Measurements from ENCODE around the gene TOX3. TPM values are rescaled to one million over a fixed set of nuclear protein-coding genes. Genes with fewer than 3 reads are reported as not detected.

Gene TOX3
- total and polyA plus RNA-seq, 2 of the 13 experiments (the other 11 are each of a cell fraction or from before 2014, with no cell fraction given), result 14.5 to 98.6 TPM

- TF ChIP-seq, protein P1, sequence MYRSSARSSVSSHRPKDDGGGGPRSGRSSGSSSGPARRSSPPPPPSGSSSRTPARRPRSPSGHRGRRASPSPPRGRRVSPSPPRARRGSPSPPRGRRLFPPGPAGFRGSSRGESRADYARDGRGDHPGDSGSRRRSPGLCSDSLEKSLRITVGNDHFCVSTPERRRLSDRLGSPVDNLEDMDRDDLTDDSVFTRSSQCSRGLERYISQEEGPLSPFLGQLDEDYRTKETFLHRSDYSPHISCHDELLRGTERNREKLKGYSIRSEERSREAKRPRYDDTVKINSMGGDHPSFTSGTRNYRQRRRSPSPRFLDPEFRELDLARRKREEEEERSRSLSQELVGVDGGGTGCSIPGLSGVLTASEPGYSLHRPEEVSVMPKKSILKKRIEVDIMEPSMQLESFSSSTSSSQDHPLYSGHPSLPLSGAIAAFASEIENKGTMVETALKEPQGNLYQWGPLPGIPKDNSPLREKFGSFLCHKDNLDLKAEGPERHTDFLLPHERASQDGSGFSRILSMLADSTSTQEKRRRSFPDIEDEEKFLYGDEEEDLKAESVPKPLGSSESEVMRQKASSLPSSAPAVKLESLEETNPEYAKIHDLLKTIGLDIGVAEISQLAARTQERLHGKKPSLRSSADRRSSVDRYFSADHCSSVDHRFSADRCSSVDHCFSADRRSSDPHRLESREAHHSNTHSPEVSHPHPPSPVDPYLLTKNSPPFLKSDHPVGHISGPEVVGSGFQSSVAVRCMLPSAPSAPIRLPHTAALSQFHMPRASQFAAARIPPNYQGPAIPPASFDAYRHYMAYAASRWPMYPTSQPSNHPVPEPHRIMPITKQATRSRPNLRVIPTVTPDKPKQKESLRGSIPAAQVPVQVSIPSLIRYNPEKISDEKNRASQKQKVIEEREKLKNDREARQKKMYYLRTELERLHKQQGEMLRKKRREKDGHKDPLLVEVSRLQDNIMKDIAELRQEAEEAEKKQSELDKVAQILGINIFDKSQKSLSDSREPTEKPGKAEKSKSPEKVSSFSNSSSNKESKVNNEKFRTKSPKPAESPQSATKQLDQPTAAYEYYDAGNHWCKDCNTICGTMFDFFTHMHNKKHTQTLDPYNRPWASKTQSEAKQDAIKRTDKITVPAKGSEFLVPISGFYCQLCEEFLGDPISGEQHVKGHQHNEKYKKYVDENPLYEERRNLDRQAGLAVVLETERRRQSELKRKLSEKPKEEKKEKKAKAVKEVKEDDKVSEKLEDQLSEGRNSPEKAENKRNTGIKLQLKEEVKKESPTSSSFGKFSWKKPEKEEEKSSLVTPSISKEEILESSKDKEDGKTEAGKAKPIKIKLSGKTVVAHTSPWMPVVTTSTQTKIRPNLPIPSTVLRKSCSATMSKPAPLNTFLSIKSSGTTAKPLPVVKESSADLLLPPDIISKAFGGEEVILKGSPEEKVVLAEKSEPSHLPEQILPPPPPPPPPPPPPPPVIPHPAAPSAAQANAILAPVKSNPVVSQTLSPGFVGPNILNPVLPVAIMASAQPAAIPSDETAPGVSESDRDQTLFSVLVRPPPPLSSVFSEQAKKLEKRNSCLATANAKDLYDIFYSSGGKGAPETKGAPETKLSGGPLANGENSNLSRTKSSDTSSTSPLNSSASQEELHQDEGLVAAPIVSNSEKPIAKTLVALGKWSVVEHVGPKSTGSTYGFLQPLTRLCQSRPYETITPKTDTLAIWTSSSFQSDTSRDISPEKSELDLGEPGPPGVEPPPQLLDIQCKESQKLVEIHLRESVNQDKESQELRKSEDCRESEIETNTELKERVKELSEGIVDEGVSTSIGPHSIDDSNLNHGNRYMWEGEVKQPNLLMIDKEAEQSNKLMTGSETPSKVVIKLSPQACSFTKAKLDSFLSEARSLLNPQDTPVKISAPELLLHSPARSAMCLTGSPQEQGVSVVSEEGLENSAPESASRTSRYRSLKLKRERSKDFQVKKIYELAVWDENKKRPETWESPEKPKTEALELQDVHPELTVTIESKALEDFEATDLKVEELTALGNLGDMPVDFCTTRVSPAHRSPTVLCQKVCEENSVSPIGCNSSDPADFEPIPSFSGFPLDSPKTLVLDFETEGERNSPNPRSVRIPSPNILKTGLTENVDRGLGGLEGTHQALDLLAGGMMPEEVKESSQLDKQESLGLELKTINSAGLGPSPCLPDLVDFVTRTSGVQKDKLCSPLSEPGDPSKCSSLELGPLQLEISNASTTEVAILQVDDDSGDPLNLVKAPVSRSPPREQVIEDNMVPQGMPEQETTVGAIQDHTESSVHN (CRISPR knock-in tag; IDR thresholded peaks at IDR 0.05), result no peak
- no peak for TF ChIP-seq ZNF329 (CRISPR knock-in tag; IDR thresholded peaks at IDR 0.05; ENCODE audit: low read depth)
- 0 out of 2 replicates have a peak, but pooled peaks have one; percentile 26 for TF ChIP-seq ATF7-NPFF (CRISPR knock-in tag; IDR thresholded peaks at IDR 0.05; ENCODE audit: low read depth)
- peak; percentile 69; the same call in 1 of the 2 replicates for TF ChIP-seq ZNF34 (CRISPR knock-in tag; IDR thresholded peaks at IDR 0.05; ENCODE audit: borderline replicate concordance)
- TF ChIP-seq HDAC1 (CRISPR knock-in tag; IDR thresholded peaks at IDR 0.05), result peak; percentile 90
- TF ChIP-seq, protein P2, sequence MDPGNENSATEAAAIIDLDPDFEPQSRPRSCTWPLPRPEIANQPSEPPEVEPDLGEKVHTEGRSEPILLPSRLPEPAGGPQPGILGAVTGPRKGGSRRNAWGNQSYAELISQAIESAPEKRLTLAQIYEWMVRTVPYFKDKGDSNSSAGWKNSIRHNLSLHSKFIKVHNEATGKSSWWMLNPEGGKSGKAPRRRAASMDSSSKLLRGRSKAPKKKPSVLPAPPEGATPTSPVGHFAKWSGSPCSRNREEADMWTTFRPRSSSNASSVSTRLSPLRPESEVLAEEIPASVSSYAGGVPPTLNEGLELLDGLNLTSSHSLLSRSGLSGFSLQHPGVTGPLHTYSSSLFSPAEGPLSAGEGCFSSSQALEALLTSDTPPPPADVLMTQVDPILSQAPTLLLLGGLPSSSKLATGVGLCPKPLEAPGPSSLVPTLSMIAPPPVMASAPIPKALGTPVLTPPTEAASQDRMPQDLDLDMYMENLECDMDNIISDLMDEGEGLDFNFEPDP (CRISPR knock-in tag; conservative IDR thresholded peaks at IDR 0.05), result no peak
- TF ChIP-seq JUNB (CRISPR knock-in tag; IDR thresholded peaks at IDR 0.05; ENCODE audit: borderline replicate concordance), result peak; percentile 83
- TF ChIP-seq ZNF550 (CRISPR knock-in tag; IDR thresholded peaks at IDR 0.05; ENCODE audit: borderline replicate concordance), result no peak
- peak; percentile 60; the same call in 1 of the 2 replicates for TF ChIP-seq PATZ1 (CRISPR knock-in tag; IDR thresholded peaks at IDR 0.05)
- no peak for TF ChIP-seq GPBP1L1 (CRISPR knock-in tag; IDR thresholded peaks at IDR 0.05)
- 0 out of 2 replicates have a peak, but pooled peaks have one; percentile 23 for TF ChIP-seq HINFP (CRISPR knock-in tag; IDR thresholded peaks at IDR 0.05; ENCODE audit: low read depth)
Observed at GRCh38 chr16:52408191-52408845, 138.6 kb downstream of the TOX3 start (continued).
